Glutamatergic neuron (in vitro differentiated cells): ENCODE measurements around the gene DDX49. TPM values are rescaled to one million over a fixed set of nuclear protein-coding genes. Genes with fewer than 3 reads are reported as not detected.

Source experiments
- DNase-seq: peaks from one replicate; pipeline ENCODE4 v3.0.0; 2022
- H3K27ac Mint-ChIP-seq: one replicate; pipeline ENCODE4 v1.8.0; 2020; ENCODE audit warnings: mild to moderate bottlenecking, mixed read lengths, inconsistent platforms; ENCODE audit not compliant: unreplicated experiment
- H3K27me3 Mint-ChIP-seq: one replicate; pipeline ENCODE4 v1.8.0; 2020; ENCODE audit warnings: mild to moderate bottlenecking, moderate library complexity, mixed read lengths, inconsistent platforms; ENCODE audit not compliant: unreplicated experiment
- H3K36me3 Mint-ChIP-seq: one replicate; pipeline ENCODE4 v1.8.0; 2020; ENCODE audit warnings: mild to moderate bottlenecking, mixed read lengths, inconsistent platforms; ENCODE audit not compliant: unreplicated experiment
- H3K4me1 Mint-ChIP-seq: one replicate; pipeline ENCODE4 v1.8.0; 2020; ENCODE audit warnings: mild to moderate bottlenecking, low read depth, mixed read lengths, inconsistent platforms; ENCODE audit not compliant: unreplicated experiment
- H3K4me3 Mint-ChIP-seq: one replicate; pipeline ENCODE4 v1.8.0; 2020; ENCODE audit warnings: mild to moderate bottlenecking, mixed read lengths, inconsistent platforms; ENCODE audit not compliant: unreplicated experiment
- H3K9me3 Mint-ChIP-seq: one replicate; pipeline ENCODE4 v1.8.0; 2020; ENCODE audit warnings: mild to moderate bottlenecking, moderate library complexity, mixed read lengths, inconsistent platforms; ENCODE audit not compliant: unreplicated experiment
- CTCF ChIP-seq: fragments of 200-600 bp; sonication (generic); IDR thresholded peaks from one replicate; pipeline ENCODE4 v1.5.0; 2021; ENCODE audit not compliant: partially characterized antibody, unreplicated experiment
- total RNA-seq: library from RNA; stranded (reverse); fragmentation: NEBNext Ultra II Directional; extraction: Animal tissue kit (Norgen Biotek cat#: 25700); gene quantifications from one replicate; pipeline ENCODE4 v1.2.1, GENCODE V29; 2021; ENCODE audit not compliant: unreplicated experiment

DDX49 gene
- total RNA-seq, 1 donor from 2014 or later: 51.4 TPM

DNA sequence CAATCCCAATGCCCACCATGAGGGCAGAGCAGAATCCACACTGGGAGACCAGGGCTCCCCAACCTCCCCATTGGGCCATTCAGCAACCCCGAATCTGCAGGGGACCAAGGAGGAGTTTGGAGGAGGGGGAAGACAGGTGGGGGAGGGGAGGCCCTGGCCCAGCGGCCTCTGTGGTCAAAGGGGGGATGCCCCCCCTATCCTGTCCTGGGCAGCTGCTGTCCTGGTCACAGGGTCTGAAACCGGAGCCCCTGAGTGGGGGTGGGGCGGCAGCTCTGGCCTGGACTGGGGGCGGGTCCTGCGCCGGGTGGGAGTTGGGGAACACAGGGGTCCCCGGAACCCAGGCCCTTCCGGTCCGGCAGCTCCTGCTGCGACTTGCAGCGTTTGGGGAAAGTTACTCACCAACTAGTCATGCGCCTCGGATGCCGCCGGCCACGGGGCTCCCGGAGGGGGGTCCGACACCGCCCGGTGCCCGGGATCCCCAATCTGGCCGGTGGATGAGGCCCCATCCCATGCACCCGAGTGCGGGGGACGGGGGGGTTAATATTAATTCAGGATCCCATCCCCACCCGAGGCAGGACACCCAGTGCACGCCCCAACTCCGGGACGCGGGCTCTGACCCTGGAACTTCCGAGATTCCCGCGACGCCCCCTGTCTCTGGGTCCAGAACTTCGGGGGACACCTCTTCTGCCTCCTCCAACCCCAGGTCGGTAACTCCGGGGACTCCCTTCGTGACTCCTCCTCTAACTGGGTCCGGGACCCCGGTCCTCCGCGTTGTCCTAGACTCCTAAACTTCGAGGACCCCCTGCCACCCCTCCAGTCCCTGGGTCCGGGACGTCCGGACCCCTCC is 20.6 kb downstream of the DDX49 start:
- DNase-seq: peak; percentile 74
- Mint-ChIP-seq H3K4me3 (peak overlapping the region; percentile 95), H3K9me3 (peaks cover 11% of the 10 kb centered on the region), H3K27me3 (peaks cover 14% of the 10 kb centered on the region), H3K36me3 (no peaks in the 10 kb centered on the region), H3K4me1 (peaks cover 12% of the 10 kb centered on the region), H3K27ac (peak overlapping the region; percentile 95)
- TF ChIP-seq CTCF: no peak

DNA sequence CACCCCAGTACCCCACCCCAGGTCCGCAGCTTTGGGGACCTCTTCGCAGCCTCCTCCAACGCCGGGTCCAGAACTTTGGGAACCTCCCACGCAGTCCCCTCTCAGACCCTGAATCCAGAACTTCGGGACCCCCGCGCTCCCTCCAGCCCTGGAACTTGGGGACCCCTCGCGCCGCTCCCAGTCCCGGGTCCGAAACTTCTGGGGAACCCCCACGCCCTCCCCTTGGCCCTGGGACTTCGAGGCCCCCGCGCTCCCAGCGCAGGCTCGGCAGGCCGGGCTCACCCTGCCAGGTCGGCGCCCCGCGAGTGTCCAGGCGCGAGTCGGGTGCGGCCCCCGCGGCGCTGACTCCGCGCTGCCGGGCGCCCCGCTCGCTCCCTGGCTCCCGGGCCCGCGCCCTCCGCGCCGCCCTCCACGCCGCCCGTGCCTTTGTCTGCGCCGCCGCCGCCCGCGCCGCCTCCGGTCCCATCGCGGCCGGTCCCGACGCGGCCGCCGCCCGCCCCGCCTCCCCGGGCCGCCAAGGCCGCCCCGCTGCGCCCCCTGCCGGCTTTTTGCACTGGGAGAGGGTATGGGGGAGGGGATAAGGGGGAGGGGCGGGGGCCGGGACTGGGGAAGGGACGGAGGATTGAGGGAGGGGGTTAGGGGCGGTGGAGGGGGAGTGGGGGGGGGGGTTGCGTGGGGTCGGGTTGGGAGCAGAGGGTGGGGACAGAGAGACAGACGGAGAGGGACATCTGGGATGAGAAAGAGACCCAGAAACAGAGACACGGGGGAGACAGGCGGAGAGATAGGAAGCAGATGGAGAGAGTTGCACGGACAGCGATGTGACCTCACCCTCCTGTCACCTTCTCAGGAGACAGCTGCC is 21.5 kb downstream of the DDX49 start, which contains the start of gene HOMER3:
TSS of gene HOMER3 (minus strand) at position 449 of the 859 bp plus-strand sequence. CDS start 2,235 bp downstream, outside the sequence.
- Mint-ChIP-seq H3K36me3 (no peaks in the 10 kb centered on the region), H3K4me1 (peaks cover 12% of the 10 kb centered on the region), H3K4me3 (peak within 1 kb of the TSS; percentile 95), H3K27me3 (peaks cover 14% of the 10 kb centered on the region), H3K9me3 (peaks cover 12% of the 10 kb centered on the region), H3K27ac (peak within 1 kb of the TSS; percentile 99)
- TF ChIP-seq CTCF: no peak
- DNase-seq: peak; percentile 93

DNA sequence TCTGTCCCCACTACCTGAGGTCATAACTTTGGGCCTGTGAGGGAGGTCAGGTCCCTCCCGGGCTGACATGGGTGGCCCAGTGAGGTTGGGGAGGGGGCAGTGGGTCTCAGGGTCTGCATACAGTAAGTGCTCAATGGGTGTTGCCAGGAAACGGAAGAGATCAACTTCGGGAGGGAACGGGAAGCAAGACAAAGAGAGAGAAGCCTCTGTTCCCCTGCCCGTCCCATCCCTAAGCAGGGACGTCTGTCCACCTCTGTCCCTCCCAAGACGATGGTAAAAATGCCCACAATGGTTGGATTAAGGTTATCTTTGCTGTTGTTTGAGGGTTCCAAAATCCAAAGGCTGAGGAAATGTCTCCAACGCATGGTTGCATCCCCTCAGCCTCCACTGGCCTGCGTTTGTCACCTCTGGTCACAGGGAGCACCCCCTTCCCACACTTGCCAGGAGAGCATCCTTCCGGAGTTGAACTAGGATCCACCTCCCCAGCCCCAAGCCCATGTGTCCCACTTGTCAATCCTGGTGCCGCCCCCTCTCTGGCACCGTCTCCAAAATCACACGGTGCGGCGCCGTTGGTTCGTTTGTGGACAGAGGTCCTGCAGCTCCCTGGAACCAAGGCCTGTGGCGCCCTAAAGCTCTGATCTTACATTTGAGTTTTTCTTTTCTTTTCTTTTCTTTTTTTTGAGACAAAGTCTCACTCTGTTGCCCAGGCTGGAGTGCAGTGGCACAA is 22.3 kb downstream of the DDX49 start:
- Mint-ChIP-seq H3K36me3 (peaks cover 4% of the 10 kb centered on the region), H3K27ac (peak overlapping the region; percentile 99), H3K9me3 (peaks cover 12% of the 10 kb centered on the region), H3K4me1 (peaks cover 12% of the 10 kb centered on the region), H3K4me3 (peak overlapping the region; percentile 85), H3K27me3 (peaks cover 19% of the 10 kb centered on the region)
- no peak for TF ChIP-seq CTCF
- DNase-seq: no peak

GRCh38 chr19:18942692-18943091 is 23.2 kb downstream of the DDX49 start:
- Mint-ChIP-seq H3K27ac (peak overlapping the region; percentile 99), H3K4me1 (peaks cover 12% of the 10 kb centered on the region), H3K9me3 (peaks cover 10% of the 10 kb centered on the region)

More at GRCh38 chr19:18942692-18943091, 23.2 kb downstream of the DDX49 start:
- DNase-seq: no peak
- peaks cover 4% of the 10 kb centered on the region for H3K36me3 Mint-ChIP-seq
- no peak for TF ChIP-seq CTCF
- H3K27me3 Mint-ChIP-seq: peaks cover 19% of the 10 kb centered on the region
- peak overlapping the region; percentile 20 for H3K4me3 Mint-ChIP-seq
